GM08714 (cell line): ENCODE data around the gene GLTP.

Experiments used
- H3K4me3 ChIP-seq: fragments of 200-500 bp; sonication (Bioruptor generic); 2 replicates; pipeline ENCODE4 v1.5.1; 2014; ENCODE audit warnings: mild to moderate bottlenecking, low read length, inconsistent platforms
- ZNF274 ChIP-seq: IDR thresholded peaks from 2 replicates; pipeline ENCODE4 v1.6.1; 2012; ENCODE audit warnings: mild to moderate bottlenecking, low read depth, low read length

Gene GLTP

DNA sequence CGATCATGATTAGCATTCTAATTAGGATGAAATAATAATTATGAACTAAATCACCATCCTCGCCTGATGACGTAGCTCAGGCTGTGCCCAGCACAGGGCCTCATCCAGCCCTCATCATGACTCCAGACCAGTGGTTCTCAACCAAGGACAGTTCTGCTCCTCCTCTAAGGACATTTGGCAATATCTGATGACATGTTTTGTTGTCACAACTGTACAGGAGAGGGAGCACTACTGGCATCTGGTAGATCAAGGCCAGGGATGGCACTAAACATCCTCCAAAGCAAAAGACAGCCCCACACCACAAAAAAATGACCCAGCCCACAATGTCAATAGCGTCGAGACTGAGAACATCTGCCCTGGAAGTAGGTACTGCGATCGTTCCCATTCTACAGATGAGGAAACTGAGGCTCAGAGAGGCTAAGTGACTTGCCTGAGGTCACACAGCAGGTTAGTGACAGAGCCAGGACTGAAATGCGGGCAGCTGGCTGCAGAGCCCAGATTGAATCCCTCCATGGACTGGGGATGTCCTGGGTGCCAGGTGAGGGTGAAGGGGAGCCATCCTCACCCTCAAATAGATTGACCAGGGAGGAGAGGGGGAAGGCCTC is 62.6 kb downstream of the GLTP start:
- H3K4me3 ChIP-seq, result no peak overlapping the region
- no peak for TF ChIP-seq ZNF274

DNA sequence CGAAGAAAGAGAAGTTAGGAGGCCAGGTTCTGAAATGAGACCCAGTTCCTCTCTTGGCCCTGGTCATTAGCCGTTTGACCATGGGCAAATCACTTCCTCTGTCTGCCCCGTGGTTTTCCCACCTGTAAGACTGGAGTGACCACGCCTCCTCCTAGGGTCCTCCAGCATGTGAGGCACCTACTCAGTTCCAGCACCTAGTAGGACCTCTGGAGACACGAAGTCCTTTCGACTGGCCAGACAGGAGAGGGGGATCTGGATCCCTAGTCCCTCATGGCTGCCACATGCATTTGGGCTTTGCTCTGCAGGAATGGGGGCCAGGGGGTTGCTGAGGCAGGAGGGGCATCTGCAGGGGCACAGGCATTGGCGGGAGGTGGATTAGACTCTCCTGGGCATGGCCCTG is 63.5 kb downstream of the GLTP start:
- TF ChIP-seq ZNF274, result no peak
- no peak overlapping the region for H3K4me3 ChIP-seq

DNA sequence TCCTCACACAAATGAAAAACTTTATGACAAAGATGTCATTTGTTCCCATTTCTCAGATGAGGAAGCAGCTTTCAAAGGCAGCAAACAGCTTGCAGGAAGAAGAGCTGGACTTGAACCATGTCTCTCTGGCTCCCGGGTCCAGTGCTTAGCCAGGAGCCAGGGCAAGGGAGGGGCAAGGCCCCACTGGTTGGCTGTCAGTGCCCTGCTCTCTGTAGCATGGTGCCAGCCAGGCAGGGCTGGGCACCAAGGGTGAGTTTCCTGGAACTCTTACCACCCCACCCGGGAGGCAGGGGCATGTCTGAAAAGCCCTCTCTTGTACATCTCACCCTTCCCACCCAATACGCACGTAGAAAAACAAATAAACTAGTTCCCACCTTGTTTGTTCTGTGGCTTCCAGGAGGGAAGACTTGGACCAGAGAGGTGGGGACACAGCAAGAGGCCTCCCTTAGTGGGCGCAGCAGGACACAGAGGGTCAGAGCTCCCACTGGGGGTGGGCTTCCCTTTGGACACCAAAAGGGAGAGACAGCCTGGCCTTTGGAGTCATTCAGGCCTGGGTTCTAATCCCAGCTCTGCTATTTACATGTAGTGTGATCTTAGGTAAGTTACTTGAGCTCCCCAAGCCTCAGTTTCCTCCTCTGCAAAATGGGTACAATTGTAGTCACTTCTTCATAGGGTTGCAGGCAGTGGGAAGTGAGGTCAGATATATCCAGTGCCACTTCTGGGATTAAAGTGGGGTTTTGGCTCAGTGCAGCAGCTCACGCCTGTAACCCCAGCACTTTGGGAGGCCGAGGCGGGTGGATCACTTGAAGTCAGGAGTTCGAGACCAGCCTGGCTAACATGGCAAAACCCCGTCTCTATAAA is 64.4 kb downstream of the GLTP start:
- H3K4me3 ChIP-seq, result no peak overlapping the region
- TF ChIP-seq ZNF274, result no peak

DNA sequence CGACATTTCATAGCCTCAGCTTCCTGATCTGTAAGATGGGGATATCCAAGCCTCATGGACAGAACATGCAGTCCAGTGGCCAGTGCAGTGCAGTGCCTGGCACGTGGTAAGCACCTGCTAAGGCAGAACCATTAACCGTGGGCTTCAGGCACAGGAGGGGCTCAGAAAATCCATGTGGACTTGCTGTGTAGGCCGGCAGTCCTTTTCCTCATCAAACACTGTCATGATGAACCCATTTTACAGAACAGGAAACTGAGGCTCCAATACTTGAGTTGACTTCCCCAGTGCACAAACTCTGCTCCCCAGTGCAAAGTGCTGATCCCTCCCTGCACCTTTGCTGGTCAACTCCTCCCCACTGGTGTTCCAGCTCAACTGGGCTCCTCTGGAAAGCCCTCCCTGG is 65.1 kb downstream of the GLTP start:
- no peak overlapping the region for H3K4me3 ChIP-seq
- no peak for TF ChIP-seq ZNF274

DNA sequence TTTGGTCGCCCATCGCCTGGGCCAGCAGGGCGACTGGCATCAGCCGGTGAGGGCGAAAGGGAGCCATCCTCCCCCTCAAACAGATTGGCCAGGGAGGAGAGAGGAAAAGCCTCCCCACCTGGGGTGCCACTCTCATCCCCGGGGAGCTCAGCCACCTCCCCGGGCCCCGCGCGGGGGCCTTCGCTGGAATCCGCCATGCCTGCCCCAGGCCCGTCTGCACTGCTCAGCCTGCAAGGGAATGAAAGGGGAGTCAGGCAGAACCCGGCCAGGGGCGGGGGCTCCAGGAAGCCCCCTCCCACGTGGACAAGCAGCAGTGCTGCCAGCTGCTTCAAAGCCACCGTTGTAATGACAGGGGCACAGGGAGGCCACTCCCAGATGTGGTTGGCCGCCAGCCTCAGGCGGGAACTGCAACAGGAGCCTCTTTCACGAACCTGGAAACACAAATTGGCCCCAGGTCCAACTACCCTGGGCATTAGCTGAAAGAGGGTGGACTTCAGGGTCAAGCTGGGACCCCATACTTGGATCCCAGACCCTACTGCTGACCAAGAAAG is 65.7 kb downstream of the GLTP start:
- H3K4me3 ChIP-seq, result no peak overlapping the region
- no peak for TF ChIP-seq ZNF274

DNA sequence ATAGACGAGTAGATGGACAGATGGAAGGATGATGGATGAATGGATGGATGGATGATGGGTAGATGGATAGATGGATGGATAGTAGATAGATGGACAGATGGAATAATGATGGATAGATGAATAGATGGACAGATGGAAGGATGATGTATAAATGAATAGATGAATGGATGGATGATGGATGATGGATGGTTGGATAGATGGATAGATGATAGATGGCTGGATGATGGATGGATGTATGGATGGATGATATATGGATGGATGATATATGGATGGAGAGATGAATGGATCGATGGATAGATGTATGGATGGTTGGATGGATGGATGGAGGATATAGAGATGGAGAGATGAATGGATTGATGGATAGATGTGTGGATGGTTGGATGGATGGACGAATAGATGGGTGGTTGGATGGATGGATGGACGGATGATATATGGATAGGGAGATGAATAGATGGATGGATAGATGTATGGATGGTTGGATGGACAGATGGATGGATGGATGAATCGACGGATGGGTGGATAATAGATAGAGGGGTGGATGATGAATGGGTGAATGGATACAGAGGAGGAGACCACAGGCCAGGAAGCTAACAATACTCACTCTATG is 66.4 kb downstream of the GLTP start:
- H3K4me3 ChIP-seq, result no peak overlapping the region
- TF ChIP-seq ZNF274, result no peak

DNA sequence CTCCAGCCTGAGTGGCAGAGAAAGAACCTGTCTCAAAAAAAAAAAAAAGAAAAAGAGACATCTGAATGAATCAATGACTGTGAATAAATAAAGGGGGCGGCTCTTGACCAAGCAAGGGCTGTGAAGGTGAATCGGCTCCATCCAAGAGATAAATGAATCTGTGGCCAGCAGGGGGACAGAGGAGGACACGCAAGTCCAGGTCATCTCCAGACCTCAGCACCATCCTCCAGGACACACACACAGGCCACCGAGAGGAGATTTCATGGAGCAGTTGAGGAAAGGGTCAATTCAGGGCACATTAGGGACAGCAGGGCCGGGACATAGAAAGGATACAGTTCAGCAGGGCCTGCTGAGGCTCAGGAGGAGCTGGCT is 68.7 kb downstream of the GLTP start:
- no peak for TF ChIP-seq ZNF274
- H3K4me3 ChIP-seq, result no peak overlapping the region

DNA sequence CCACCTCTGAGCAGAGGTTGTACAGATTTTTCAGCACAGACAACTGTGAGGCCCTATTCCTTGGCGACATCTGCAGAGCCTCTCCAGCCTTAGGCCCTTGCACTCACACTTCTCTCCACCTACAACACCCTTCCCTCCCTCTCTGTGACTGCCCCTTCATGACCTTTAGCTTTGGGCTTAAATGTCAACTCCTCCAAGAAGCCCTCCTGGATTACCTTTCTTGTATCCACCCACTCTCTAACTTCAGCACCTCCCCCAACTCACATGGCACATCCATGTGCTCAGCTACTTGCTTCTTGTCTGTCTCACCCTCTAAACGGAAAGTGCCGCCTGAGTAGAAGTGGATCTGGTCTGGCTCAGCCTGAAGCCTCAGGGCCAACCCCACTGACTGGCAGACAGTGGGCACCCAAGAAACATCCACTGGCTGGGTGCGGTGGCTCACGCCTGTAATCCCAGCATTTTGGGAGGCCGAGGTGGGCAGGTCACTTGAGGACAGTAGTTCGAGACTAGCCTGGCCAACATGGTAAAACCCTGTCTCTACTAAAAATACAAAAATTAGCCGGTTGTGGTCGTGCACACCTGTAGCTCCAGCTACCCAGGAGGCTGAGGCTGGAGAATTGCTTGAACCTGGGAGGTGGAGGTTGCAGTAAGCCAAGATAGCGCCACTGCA is 69.3 kb downstream of the GLTP start:
- TF ChIP-seq ZNF274, result no peak

DNA sequence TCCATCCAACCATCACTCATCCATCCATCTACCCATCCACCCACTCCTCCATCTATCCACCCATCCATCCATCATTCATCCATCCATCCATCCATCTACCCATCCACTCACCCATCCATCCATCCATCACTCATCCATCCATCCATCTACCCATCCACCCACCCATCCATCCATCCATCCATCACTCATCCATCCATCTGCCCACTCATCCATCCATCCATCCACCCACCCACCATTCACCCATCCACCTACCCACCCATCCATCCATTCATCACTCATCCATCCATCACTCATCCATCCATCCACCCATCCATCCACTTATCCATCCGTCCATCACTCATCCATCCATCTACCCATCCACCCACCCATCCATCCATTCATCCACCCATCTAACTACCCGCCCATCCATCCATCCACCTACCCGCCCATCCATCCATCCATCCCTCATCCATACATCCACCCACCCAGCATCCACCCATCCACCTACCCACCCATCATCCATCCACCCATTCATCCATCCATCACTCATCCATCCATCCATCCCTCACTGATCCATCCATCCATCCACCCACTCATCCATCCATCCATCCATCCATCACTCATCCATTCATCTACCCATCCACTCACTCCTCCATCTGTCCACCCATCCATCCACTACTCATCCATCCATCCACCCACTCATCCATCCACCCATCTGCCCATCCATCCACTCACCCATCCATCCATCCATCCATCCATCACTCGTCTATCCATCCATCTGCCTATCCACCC is 71.3 kb downstream of the GLTP start:
- TF ChIP-seq ZNF274, result no peak
- H3K4me3 ChIP-seq, result no peak overlapping the region

More for the DNA sequence above, 69.3 kb downstream of the GLTP start:
- H3K4me3 ChIP-seq, result no peak overlapping the region

DNA sequence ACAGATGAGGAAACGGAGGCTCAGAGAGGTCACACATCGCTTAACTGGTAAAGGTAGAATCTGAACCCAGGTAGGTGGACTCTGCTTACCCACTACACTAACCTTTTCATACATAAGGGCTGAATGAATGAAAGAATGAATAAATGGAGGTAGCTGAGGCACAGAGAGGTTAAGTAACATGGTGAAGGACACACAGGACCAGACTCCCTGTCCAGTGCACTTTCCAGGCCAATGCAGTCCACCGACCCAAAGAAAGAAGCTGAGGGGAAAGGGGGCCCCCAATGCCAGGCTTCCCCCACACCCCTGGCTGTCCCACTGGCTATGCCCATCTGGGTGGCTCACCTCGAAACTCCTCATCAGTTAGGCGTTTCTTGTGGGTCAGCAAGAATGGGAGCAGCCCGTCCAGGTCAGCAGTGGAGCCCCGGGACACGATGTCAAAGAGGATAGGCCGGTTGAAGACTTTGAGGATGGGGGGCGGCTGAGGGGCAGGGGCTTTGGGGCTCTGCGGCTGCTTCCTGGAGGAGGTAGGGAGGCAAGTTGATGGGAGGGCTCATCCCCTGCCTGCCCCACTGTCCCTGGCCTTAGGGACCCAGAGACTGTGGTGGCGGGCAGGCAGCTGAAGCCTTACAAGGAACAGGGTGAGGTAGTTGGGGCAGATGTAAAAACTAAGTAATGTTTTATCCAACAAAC is 72.2 kb downstream of the GLTP start:
- TF ChIP-seq ZNF274, result no peak
- H3K4me3 ChIP-seq, result no peak overlapping the region

DNA sequence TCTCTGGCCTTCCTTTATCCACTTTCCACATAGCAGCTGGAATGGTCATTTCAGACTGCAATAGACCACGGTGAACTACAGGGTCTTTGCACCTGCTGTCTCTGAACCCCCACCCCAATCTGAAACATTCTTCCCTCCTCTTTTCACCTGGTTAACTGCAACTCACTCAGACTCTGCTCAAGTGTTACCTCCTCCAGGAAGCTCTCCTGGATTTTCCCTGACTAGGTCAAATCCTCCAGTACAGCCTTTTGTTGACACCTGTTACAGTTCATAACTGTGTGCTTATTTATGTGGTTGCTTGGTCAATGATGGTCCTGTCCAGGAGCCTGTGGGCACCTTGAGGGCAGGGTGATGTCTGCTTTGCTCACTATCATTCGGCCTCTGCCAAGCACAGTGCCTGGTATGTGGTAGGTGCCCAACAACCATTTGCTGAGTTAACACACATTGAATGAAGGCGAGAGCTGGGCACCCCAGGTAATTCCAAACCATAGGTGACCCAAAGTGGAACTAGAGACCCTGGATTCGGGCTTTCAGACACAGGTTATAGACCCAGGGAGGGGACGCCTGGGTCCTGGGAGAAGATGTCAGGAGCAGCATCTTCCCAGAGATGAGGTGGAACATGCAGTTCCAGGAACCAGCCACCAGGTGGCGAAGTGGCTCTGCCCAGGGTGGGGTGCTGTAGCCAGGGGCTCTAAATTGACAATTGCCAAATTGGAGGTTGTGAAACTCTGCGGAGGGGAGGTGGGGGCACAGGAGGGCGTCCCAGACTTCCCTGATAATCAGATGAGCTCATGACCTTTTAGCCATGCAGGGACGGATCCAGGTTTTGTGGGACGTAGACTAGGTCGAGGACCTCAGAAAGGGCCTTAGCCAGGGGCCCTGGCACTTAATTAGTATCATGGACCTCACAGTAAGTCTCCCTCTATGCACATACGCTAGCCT is 75.2 kb downstream of the GLTP start:
- no peak overlapping the region for H3K4me3 ChIP-seq
- no peak for TF ChIP-seq ZNF274

DNA sequence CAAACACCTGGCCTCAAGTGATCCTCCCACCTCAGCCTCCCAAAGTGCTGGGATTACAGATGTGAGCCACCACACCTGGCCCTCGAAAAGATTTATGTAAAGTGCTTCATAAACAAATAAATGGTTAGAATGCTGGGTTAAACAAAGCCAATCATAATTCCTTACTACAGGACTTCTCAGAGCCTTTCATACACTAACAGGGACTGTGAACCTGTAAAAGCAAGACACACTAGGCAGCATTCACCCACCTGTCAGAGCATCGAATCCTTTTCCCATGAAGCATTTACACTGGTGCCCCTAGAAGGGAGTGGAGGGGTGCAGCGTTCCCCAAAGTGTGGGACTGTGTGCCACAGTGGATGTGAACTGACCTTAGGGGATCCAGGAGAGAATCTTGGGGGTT is 76.7 kb downstream of the GLTP start:
- H3K4me3 ChIP-seq, result no peak overlapping the region
- no peak for TF ChIP-seq ZNF274

DNA sequence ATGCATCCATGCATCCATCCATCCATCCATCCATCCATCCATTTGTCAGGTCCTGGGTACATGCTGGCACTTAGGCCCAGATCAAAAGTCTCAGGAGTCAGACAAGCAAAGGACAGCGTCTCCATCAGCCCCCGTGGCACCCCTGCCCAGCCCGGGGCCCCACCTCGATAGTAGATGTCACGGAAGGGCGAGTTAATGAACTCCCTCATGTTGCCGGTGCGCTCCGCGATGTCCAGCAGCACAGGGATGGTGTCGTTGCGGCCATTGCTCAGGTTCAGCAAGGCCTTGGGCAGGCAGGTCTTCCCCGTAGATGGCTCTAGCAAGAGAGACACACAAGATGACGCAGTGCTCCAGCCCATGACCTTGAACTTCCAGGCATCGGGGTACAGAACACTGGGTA is 77.5 kb downstream of the GLTP start:
- no peak overlapping the region for H3K4me3 ChIP-seq
- TF ChIP-seq ZNF274, result no peak
